ENCODE results near the gene NDUFAF8.

GRCh38 chr17:81285894-81286293 is 46.8 kb downstream of the NDUFAF8 start:
- TF ChIP-seq CTCF (IDR thresholded peaks at IDR 0.05), result no peak
- TF ChIP-seq POLR2A (IDR thresholded peaks at IDR 0.05), result no peak

Data from esophagus squamous epithelium (tissue), 4 donors.